BJ (cell line): ENCODE results near the gene MYO1D. TPM values are rescaled to one million over a fixed set of nuclear protein-coding genes. Genes with fewer than 3 reads are reported as not detected.

Experiments
- CTCF ChIA-PET: fragments of 350-600 bp; formaldehyde crosslinking; extraction: SDS; loops from one replicate; lab custom pipeline; 2021; ENCODE audit warnings: antibody characterized with exemption, inconsistent platforms; lab: Yijun Ruan, JAX
- POLR2A ChIA-PET: fragments of 300-600 bp; sonication (Branson Sonifier 250); formaldehyde crosslinking; extraction: SDS; loops from one replicate; lab custom pipeline; 2021; ENCODE audit warnings: antibody characterized with exemption; lab: Charles Lee
- DNase-seq: peaks from one replicate; pipeline ENCODE4 v3.0.0-alpha.2; 2011; ENCODE audit warnings: low read depth
- H3K27me3 ChIP-seq: 2 replicates; pipeline ENCODE4 v1.6.0; 2011; ENCODE audit warnings: low read length; ENCODE audit not compliant: control insufficient read depth, insufficient read depth
- H3K36me3 ChIP-seq: 2 replicates; pipeline ENCODE4 v1.5.1; 2011; ENCODE audit warnings: low read length; ENCODE audit not compliant: control insufficient read depth, insufficient read depth
- H3K4me3 ChIP-seq: 2 replicates; pipeline ENCODE4 v1.5.1; 2011; ENCODE audit warnings: low read depth, mild to moderate bottlenecking, control low read depth, low read length
- polyA plus RNA-seq: library from polyadenylated mRNA; depleted of rRNA; stranded (reverse); fragments of >200 nt; gene quantifications from 2 replicates; pipeline ENCODE4 v1.2.3, GENCODE V29; 2011
- TF ChIP-seq, protein P1 (sequence below): IDR thresholded peaks from 2 replicates; pipeline ENCODE4 v1.5.1; 2011; ENCODE audit warnings: low read depth, mild to moderate bottlenecking, control low read depth, inconsistent platforms, low read length, moderate library complexity; ENCODE audit not compliant: insufficient read depth

The MYO1D gene
- polyA plus RNA-seq, 1 experiment = 23.6 TPM

DNA sequence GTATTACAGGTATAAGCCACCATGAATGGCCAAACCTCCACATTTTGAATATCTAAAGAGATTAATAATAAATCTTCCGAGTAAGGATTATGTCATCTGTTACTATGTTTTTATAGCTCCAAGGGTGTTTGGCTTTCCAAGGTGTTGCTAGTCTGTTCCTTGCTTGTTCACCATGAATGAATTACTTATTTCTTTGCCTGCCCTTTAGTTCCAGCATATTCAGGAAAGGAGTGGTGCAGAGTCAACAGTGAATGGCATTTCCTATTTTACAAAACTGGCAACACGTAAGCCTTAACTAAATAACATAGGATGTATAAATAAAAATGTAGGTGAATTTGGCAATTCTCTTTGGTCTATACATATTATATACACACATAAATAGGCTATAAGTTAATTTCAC, 70.3 kb downstream of the MYO1D start:
- DNase-seq = no peak
- ChIA-PET POLR2A (no interaction called here), CTCF (interaction anchor here (1.2 to 2.5 kb wide), 2 partner anchors 23 to 70 kb away, joined by 3 to 16 read pairs; partner anchors contain the start of gene MYO1D)
- Histone ChIP-seq H3K4me3 (no peak overlapping the region), H3K36me3 (no peaks in the 10 kb centered on the region), H3K27me3 (no peaks in the 10 kb centered on the region)
- TF ChIP-seq, protein P1, sequence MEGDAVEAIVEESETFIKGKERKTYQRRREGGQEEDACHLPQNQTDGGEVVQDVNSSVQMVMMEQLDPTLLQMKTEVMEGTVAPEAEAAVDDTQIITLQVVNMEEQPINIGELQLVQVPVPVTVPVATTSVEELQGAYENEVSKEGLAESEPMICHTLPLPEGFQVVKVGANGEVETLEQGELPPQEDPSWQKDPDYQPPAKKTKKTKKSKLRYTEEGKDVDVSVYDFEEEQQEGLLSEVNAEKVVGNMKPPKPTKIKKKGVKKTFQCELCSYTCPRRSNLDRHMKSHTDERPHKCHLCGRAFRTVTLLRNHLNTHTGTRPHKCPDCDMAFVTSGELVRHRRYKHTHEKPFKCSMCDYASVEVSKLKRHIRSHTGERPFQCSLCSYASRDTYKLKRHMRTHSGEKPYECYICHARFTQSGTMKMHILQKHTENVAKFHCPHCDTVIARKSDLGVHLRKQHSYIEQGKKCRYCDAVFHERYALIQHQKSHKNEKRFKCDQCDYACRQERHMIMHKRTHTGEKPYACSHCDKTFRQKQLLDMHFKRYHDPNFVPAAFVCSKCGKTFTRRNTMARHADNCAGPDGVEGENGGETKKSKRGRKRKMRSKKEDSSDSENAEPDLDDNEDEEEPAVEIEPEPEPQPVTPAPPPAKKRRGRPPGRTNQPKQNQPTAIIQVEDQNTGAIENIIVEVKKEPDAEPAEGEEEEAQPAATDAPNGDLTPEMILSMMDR = no peak

DNA sequence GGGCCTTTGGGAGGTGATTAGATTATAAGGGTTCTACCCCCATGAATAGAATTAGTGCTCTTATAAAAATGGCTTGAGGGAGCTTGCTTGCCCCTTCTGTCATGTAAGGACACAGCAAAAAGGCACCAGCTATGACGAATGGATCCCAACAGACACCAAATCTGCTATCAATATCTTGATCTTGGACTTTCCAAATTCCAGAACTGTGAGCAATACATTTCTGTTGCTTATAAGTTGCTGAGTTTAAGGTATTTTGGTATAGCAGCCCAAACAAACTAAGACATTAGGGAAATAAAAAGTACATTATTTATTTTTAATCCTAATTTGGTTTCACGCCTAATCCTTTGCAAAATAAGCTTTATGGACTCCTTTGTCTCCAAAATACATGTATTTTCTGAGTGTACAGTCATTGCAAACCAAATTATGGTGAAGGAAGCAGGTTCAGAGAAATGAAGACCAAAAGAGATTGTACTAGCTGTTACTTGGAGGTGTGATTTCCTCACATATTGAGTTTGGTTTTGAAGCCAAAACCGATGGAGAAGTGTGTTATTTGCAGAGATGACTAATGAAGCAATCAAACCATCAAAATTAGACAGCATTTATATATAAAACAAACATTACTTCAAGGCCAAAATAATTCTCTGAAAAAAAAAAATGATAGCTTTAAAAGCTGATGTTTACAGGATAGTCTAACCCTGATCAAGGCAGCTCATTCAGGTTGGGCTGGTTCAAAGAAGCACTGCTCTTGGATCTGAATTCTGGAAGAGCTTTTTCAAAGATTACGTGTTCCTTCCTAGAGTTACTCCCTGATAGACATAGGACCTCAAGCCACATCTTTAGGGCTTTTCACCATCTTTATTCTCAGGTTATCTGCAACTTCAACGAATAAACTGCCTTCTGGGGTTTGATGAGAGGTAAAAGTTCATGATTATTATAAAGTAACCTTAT, 71.6 kb downstream of the MYO1D start:
- CTCF ChIA-PET = interaction anchor here (0.6 to 2.5 kb wide), 5 partner anchors 22 to 430 kb away, joined by 3 to 16 read pairs (median 3); partner anchors contain the start of gene MYO1D
- Histone ChIP-seq H3K27me3 (no peaks in the 10 kb centered on the region), H3K4me3 (no peak overlapping the region), H3K36me3 (no peaks in the 10 kb centered on the region)
- TF ChIP-seq, protein P1 = no peak
- POLR2A ChIA-PET = no interaction called here
- no peak for DNase-seq

DNA sequence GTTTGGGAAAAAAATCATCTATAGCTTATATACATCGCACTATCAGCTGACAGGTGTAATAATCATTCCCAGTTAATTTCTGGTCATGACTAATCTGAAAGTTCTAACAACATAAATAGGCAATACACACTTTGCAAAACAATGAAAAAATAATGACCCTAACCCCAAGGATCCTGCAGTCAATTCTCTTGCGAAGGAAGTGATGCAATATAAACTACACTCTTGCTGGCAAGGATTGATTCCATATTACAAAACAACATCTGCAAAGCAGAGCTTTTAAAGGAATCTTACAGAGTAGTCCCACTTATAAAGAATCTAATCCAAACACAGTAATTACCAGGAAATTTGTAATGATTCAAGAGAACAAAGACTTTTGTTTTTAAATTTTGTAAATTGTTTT, 73.4 kb downstream of the MYO1D start:
- CTCF ChIA-PET = interaction anchor here (0.8 to 4.5 kb wide), 6 partner anchors 9 to 150 kb away, joined by 3 to 26 read pairs (median 4); partner anchors contain the start of gene MYO1D
- POLR2A ChIA-PET = no interaction called here
- Histone ChIP-seq H3K36me3 (no peaks in the 10 kb centered on the region), H3K4me3 (no peak overlapping the region), H3K27me3 (no peaks in the 10 kb centered on the region)
- no peak for DNase-seq
- TF ChIP-seq, protein P1 = no peak

DNA sequence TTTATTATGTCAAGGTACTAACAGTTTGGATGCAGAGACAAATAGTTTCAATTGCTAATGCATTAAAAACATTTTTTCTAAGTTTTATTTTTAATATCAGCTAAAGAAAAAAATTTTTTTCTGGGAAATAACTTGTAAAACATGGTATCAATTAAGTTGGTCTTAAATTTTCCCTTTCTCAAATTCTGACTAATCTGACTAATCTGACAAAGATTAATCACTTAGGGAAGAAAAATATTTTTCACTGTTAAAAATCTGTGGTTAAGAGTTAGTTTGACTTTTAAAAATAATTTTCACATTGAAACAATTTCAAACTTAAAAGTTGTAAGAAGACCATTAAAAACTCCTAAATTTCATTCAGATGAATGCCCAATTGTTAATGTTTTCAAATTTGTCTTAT, 74.6 kb downstream of the MYO1D start:
- POLR2A ChIA-PET = no interaction called here
- Histone ChIP-seq H3K27me3 (no peaks in the 10 kb centered on the region), H3K36me3 (no peaks in the 10 kb centered on the region), H3K4me3 (no peak overlapping the region)
- TF ChIP-seq, protein P1 = no peak
- CTCF ChIA-PET = interaction anchor here (0.6 to 4.5 kb wide), 6 partner anchors 10 to 299 kb away, joined by 3 to 26 read pairs (median 3); partner anchors contain the start of gene MYO1D
- DNase-seq = no peak

DNA sequence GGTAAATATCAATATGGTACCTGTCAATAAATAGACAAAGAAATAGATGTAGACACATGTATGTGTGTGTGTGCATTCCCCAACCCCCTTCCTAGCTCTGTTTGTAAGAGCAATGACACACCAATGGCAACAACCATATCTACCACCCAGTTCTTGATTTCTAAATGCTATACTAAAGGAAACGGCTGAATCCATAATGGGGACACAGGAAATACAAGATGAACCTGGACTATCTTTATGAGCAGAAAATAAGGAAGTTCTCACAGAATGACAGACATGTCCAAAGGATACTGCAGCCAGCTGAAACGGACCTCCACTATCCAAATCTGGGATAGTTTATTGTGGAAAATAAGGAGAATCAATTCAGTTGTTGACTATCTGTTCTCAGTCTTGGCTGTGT, 75.3 kb downstream of the MYO1D start:
- ChIA-PET POLR2A (no interaction called here), CTCF (interaction anchor here (0.6 to 4.5 kb wide), 4 partner anchors 9 to 77 kb away, joined by 3 to 26 read pairs (median 4); partner anchors contain the start of gene MYO1D)
- H3K4me3 ChIP-seq = no peak overlapping the region
- TF ChIP-seq, protein P1 = no peak
- no peaks in the 10 kb centered on the region for H3K36me3 ChIP-seq
- H3K27me3 ChIP-seq = no peaks in the 10 kb centered on the region
- DNase-seq = no peak
